GM12878 (cell line): ENCODE measurements around the gene REEP3. TPM values are rescaled to one million over a fixed set of nuclear protein-coding genes. Genes with fewer than 3 reads are reported as not detected.
A peak's percentile ranks its signal among the peaks of the same experiment; 100 is the strongest.

ENCODE experiments used
- ATAC-seq: fragments of 200-7000 bp; cut with Tn5 transposase; 3 replicates; pipeline ENCODE4 v1.9.1; 2020; ENCODE audit warnings: mild to moderate bottlenecking, moderate library complexity
- BruUV-seq: library from RNA; stranded (reverse); fragments of 400-500 nt; replicated peaks from 2 replicates; lab custom pipeline; 2021; lab: Mats Ljungman, UMichigan
- CTCF ChIA-PET: fragments of 300-600 bp; sonication (Branson Sonifier 250); formaldehyde crosslinking; extraction: SDS; loops from one replicate; lab custom pipeline; 2021; ENCODE audit warnings: inconsistent platforms; lab: Yijun Ruan, JAX
- POLR2A ChIA-PET: fragments of 350-600 bp; formaldehyde crosslinking; extraction: SDS; loops from one replicate; lab custom pipeline; 2021; ENCODE audit warnings: inconsistent platforms; lab: Charles Lee
- RAD21 ChIA-PET: fragments of 300-600 bp; sonication (Branson Sonifier 250); formaldehyde crosslinking; loops from one replicate; lab custom pipeline; 2023; ENCODE audit warnings: antibody characterized with exemption; ENCODE audit not compliant: unreplicated experiment; lab: Charles Lee
- SMC1A ChIA-PET: fragments of 300-600 bp; sonication (Branson Sonifier 250); formaldehyde crosslinking; loops from one replicate; lab custom pipeline; 2023; ENCODE audit not compliant: unreplicated experiment, uncharacterized antibody; lab: Charles Lee
- DNase-seq: peaks from one replicate; pipeline ENCODE4 v3.0.0-alpha.2; 2011; ENCODE audit warnings: low read depth, low spot score
- FAIRE-seq: peaks from 3 replicates; lab custom pipeline; 2011; peaks lifted over from hg19 to GRCh38; lab: Jason Lieb, UNC
- H2AFZ ChIP-seq: 2 replicates; pipeline ENCODE4 v1.6.0; 2011; ENCODE audit warnings: low read depth, low read length, control low read depth; ENCODE audit not compliant: control insufficient read depth
- H3K27ac ChIP-seq: 2 replicates; pipeline ENCODE4 v1.5.1; 2011; ENCODE audit warnings: control low read depth; ENCODE audit not compliant: control insufficient read depth, insufficient read depth
- H3K27me3 ChIP-seq, 2 experiments: replicated peaks in 1 of 2; 2 replicates each; pipeline versions ENCODE4 v1.6.0 to v1.6.1; 2011; ENCODE audit warnings: low read length in 1 of 2; ENCODE audit not compliant: control insufficient read depth in 2 of 2, insufficient read depth in 2 of 2
- H3K36me3 ChIP-seq, 2 experiments: 2 replicates each; pipeline ENCODE4 v1.5.1; 2011; ENCODE audit warnings: low read length in 1 of 2; ENCODE audit not compliant: control insufficient read depth in 2 of 2, insufficient read depth in 2 of 2
- H3K4me1 ChIP-seq: 2 replicates; pipeline ENCODE4 v1.6.1; 2011; ENCODE audit warnings: mild to moderate bottlenecking, low read length, moderate library complexity, mixed read lengths; ENCODE audit not compliant: control insufficient read depth, insufficient read depth
- H3K4me2 ChIP-seq: 2 replicates; pipeline ENCODE4 v1.6.0; 2011; ENCODE audit warnings: control low read depth; ENCODE audit not compliant: control insufficient read depth, insufficient read depth
- H3K4me3 ChIP-seq: fragments of 200-600 bp; sonication (generic); 2 replicates; pipeline ENCODE4 v1.5.1; 2016
- H3K79me2 ChIP-seq: 2 replicates; pipeline ENCODE4 v1.6.0; 2011; ENCODE audit warnings: low read length; ENCODE audit not compliant: control insufficient read depth, insufficient read depth
- H3K9ac ChIP-seq: 2 replicates; pipeline ENCODE4 v1.8.0; 2011; ENCODE audit warnings: low read length, control low read depth, mixed read lengths; ENCODE audit not compliant: control insufficient read depth, insufficient read depth
- H3K9me3 ChIP-seq: replicated peaks from 3 replicates; pipeline ENCODE4 v1.5.1; 2011; ENCODE audit warnings: mild to moderate bottlenecking, low read length; ENCODE audit not compliant: control insufficient read depth, insufficient read depth
- H4K20me1 ChIP-seq: 2 replicates; pipeline ENCODE4 v1.6.0; 2011; ENCODE audit not compliant: control insufficient read depth, insufficient read depth
- JUNB ChIP-seq: IDR thresholded peaks from 2 replicates; pipeline ENCODE4 v1.6.1; 2016; ENCODE audit warnings: antibody characterized with exemption, mild to moderate bottlenecking
- MEF2A ChIP-seq: IDR thresholded peaks from 2 replicates; pipeline ENCODE4 v1.6.1; 2011; ENCODE audit warnings: low read depth, mild to moderate bottlenecking, low read length, moderate library complexity; ENCODE audit not compliant: insufficient read depth
- ZNF384 ChIP-seq: IDR thresholded peaks from 2 replicates; pipeline ENCODE4 v1.6.1; 2012; ENCODE audit warnings: low read depth, mild to moderate bottlenecking, low read length, improper control_type of control experiment, borderline replicate concordance
- WGBS: methylation state at CpG from one replicate; pipeline ENCODE4 v1.1.6; 2016; ENCODE audit warnings: low lambda C conversion rate; ENCODE audit not compliant: insufficient replicate concordance, insufficient coverage; ENCODE audit errors: missing lambda C conversion rate; 5-methylcytosine and 5-hydroxymethylcytosine counted together
- in situ Hi-C: fragments of 300-500 bp; cut with MboI; formaldehyde crosslinking; loops from 9 replicates; pipeline ENCODE4 v1.14.3; 2018; ENCODE audit warnings: mixed read lengths
- intact Hi-C: fragments of 100-400 bp; cut with micrococcal nuclease; formaldehyde crosslinking; loops from one replicate; pipeline ENCODE4 v1.14.2; 2022; ENCODE audit not compliant: unreplicated experiment
- polyA plus RNA-seq, 11 experiments: library from polyadenylated mRNA; depleted of rRNA in 4 of 11; unstranded in 6 of 11; stranded (reverse) in 5 of 11; fragments of >200 nt; fragmentation: Nextera tagmentation in 4 of 11; fragmentation: Illumina TruSeq in 1 of 11; extraction: Ambion mirVana in 4 of 11; extraction: Trizol in 1 of 11; gene quantifications; 1 replicate in 1 of 11; 2 replicates in 10 of 11; pipeline versions ENCODE4 v1.2.1 to v1.2.3, GENCODE V29; 2011 to 2016; ENCODE audit warnings: inconsistent platforms in 2 of 11, missing spikeins in 2 of 11, low read depth in 1 of 11
- total RNA-seq, 4 experiments: library from RNA; depleted of rRNA in 3 of 4; stranded (reverse); fragments of >200 nt in 3 of 4; fragmentation: Illumina TruSeq in 1 of 4; extraction: Trizol in 1 of 4; gene quantifications; 2 replicates each; pipeline versions ENCODE4 v1.2.1 to v1.2.3, GENCODE V29; 2013 to 2021
- TF ChIP-seq, protein P1 (sequence below): fragments of 450-650 bp; IDR thresholded peaks from 2 replicates; pipeline ENCODE4 v1.6.1; 2016; ENCODE audit warnings: mild to moderate bottlenecking, moderate library complexity, borderline replicate concordance

REEP3 gene
- total and polyA plus RNA-seq, 10 of the 15 experiments (the other 5 are each of a cell fraction or from before 2014, with no cell fraction given), result 4.9 to 25.9 (median 16.2) TPM

GRCh38 chr10:63608511-63608910 lies 87.3 kb downstream of the REEP3 start:
- intact Hi-C loops, result no loop called here

More at GRCh38 chr10:63608511-63608910, 87.3 kb downstream of the REEP3 start:
- ChIA-PET CTCF (interaction anchor here (1.0 to 1.2 kb wide), 2 partner anchors 13 to 19 kb away, joined by 3 to 4 read pairs; no protein-coding TSS in a partner anchor), POLR2A (no interaction called here), SMC1A (interaction anchor here (1.1 to 1.9 kb wide), 6 partner anchors 13 to 442 kb away, joined by 3 to 6 read pairs (median 4); no protein-coding TSS in a partner anchor), RAD21 (interaction anchor here (0.6 kb wide), 1 partner anchor 331 kb away, joined by 4 read pairs; no protein-coding TSS in a partner anchor)
- Histone ChIP-seq H3K9ac (no peak overlapping the region), H4K20me1 (no peaks in the 10 kb centered on the region), H3K4me2 (no peak overlapping the region), H3K27ac (no peak overlapping the region), H3K4me3 (no peak overlapping the region), H3K79me2 (no peaks in the 10 kb centered on the region), H3K9me3 (no peaks in the 10 kb centered on the region), H3K4me1 (peaks cover 3% of the 10 kb centered on the region), H3K27me3 (no peaks in the 10 kb centered on the region), H2AFZ (no peak overlapping the region), H3K36me3 (no peaks in the 10 kb centered on the region)
- DNase-seq (no peak), ATAC-seq (no peak), FAIRE-seq (no peak)
- WGBS, result 21% methylated on average over 1 of the region's 1 CpG
- in situ Hi-C loops, result no loop called here
- no TSS peak for BruUV-seq
- TF ChIP-seq JUNB (0 out of 2 replicates have a peak, but pooled peaks have one; percentile 10), MEF2A (peak; percentile 58; the same call in 1 of the 2 replicates), ZNF384 (no peak)
- TF ChIP-seq, protein P1, sequence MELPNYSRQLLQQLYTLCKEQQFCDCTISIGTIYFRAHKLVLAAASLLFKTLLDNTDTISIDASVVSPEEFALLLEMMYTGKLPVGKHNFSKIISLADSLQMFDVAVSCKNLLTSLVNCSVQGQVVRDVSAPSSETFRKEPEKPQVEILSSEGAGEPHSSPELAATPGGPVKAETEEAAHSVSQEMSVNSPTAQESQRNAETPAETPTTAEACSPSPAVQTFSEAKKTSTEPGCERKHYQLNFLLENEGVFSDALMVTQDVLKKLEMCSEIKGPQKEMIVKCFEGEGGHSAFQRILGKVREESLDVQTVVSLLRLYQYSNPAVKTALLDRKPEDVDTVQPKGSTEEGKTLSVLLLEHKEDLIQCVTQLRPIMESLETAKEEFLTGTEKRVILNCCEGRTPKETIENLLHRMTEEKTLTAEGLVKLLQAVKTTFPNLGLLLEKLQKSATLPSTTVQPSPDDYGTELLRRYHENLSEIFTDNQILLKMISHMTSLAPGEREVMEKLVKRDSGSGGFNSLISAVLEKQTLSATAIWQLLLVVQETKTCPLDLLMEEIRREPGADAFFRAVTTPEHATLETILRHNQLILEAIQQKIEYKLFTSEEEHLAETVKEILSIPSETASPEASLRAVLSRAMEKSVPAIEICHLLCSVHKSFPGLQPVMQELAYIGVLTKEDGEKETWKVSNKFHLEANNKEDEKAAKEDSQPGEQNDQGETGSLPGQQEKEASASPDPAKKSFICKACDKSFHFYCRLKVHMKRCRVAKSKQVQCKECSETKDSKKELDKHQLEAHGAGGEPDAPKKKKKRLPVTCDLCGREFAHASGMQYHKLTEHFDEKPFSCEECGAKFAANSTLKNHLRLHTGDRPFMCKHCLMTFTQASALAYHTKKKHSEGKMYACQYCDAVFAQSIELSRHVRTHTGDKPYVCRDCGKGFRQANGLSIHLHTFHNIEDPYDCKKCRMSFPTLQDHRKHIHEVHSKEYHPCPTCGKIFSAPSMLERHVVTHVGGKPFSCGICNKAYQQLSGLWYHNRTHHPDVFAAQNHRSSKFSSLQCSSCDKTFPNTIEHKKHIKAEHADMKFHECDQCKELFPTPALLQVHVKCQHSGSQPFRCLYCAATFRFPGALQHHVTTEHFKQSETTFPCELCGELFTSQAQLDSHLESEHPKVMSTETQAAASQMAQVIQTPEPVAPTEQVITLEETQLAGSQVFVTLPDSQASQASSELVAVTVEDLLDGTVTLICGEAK, result peak; percentile 53; the same call in 1 of the 2 replicates
